ENCODE data around the gene CLRN1.
"Not testable (repeated sequence)": the region's sequence is repeated elsewhere in the genome, so short reads cannot be mapped to it uniquely, and the experiment has no call there.

Gene CLRN1, protein sequence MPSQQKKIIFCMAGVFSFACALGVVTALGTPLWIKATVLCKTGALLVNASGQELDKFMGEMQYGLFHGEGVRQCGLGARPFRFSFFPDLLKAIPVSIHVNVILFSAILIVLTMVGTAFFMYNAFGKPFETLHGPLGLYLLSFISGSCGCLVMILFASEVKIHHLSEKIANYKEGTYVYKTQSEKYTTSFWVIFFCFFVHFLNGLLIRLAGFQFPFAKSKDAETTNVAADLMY

GRCh38 chr3:150972366-150973071 is at the start of gene CLRN1:
Gene CLRN1 (minus strand): TSS chr3:150972727. CDS start chr3:150972708, 19 bp downstream.
- no peak for DNase-seq (ENCODE audit: low spot score)

DNA sequence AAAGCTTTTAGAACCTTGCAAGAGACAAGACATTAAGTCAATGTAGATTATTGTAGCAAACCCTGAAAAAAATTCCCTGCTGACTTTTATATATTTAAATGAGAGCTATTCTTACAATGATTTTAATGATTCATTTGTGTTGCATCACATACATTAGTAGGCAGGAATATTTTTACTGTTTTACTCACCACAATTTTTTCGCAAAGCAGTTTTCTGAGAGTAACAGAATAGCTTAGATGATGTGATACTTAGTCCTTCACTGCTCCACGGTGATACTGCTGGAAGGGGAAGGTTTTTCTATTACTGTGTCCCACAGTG is 43.9 kb upstream of the CLRN1 start:
- DNase-seq (ENCODE audit: low spot score): no peak

DNA sequence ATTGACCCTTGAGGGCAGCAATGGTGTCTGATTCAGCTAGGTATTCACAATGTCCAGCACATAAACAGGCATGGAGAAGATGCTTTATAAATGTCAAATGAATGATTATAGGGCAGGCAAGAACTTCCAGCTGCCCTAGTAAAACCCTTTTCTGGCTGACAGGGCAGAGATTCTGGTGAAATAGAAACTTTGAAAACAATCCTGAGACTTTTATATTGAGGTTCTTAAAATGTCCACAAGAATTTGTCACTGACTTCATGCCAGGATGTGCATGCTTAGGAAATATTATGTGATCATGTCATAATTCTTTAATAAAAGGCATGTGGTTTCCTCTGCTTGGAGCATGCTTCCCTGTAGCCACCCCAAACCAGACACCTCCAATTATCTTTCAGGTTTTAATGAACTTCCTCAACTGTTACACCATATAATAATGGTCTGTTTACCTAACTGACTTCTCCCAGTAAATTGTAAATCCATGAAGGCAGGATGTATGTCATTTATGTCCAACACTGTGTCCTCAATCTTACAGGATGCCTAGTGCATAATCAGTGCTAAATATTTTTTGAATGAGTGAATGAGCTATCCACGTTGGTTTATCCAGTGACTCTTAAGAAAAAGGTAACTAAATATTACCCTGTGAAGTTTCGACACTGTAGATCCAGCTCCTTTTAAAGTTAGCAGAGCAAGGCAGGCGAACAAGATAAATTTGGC is 43.4 kb upstream of the CLRN1 start:
- no peak for DNase-seq (ENCODE audit: low spot score)

- DNase-seq (ENCODE audit: low spot score): no peak
Measured at GRCh38 chr3:151015181-151015580, 42.7 kb upstream of the CLRN1 start.

- DNase-seq (ENCODE audit: low spot score): no peak
Measured at GRCh38 chr3:151014501-151015018, 42.0 kb upstream of the CLRN1 start.

- DNase-seq (ENCODE audit: low spot score): no peak
Measured at GRCh38 chr3:151012753-151013152, 40.2 kb upstream of the CLRN1 start.

GRCh38 chr3:151011427-151011826 is 38.9 kb upstream of the CLRN1 start:
- peak; percentile 76 for DNase-seq (ENCODE audit: low spot score)

GRCh38 chr3:151009981-151010380 is 37.5 kb upstream of the CLRN1 start:
- no peak for DNase-seq (ENCODE audit: low spot score)

GRCh38 chr3:151009430-151009829 is 36.9 kb upstream of the CLRN1 start:
- no peak for DNase-seq (ENCODE audit: low spot score)

DNA sequence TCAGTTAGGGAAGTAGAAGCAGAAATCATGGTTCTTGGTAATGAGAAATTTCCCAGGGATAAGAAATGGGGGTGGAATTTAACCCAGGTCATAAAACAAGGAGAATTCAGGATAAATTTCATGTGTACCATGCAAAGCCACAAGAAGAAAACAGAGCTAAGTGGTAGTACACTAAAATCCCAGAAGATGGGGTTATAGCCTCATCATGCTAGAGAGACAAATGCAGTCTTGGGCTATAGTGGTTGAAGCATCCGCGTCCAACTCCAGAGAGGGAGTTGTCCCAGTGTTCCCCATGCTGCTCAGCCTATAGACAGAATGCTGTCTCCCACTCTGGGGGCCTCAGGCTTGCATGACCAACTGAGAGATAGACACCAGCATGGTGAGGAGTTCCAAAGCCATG is 36.2 kb upstream of the CLRN1 start:
- DNase-seq (ENCODE audit: low spot score): peak; percentile 50

DNA sequence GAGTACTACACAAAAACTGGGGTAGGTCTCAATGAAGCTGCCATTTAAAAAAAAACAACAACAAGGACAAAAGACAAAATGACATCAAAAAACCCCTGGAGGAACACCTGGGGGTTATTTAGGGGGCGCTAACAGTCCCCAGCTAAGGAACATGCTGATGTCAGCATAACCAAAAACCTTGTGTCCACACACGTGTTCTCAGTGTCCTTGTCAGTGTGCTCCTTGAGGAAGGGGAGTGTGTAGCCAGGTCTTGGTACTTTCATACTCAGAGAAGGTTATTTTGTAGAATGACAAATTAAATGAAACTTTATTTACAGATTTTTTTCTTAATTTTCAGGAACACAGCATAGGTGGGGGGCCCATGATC is 31.2 kb upstream of the CLRN1 start:
- no peak for DNase-seq (ENCODE audit: low spot score)

DNA sequence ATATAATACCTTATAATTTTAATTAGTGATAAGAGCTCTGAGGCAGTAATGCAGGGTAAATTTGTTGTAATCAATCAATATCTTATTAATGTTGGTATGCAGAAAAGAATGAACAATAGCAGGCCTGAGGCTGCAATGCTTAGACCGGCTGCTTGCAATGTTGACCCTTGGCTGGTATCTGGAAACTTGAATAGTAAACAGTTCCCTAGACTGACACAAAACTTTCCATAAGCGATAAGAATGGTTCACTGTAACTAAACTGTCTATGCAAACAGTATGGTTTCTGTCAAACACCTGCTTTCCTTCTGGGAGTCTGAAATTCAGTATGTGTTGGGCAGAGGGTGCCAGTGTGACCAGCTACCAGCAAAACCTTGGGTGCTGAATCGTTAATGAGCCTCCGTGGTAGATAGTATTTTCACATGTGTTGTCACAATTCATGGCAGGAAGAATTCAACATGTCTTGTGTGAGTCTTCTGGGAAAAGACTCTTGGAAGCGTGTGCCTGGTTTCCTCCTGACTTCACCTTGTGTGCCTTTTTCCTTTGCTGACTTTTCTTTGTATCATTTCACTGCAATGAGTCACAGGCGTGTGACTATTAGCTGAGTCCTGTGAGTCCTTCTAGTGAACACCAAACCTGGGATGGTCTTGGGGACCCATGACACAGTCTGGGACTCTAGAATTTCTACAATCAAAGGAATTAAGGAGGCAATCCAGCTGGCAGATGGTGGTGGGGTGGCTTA is 30.7 kb upstream of the CLRN1 start:
- DNase-seq (ENCODE audit: low spot score): no peak

DNA sequence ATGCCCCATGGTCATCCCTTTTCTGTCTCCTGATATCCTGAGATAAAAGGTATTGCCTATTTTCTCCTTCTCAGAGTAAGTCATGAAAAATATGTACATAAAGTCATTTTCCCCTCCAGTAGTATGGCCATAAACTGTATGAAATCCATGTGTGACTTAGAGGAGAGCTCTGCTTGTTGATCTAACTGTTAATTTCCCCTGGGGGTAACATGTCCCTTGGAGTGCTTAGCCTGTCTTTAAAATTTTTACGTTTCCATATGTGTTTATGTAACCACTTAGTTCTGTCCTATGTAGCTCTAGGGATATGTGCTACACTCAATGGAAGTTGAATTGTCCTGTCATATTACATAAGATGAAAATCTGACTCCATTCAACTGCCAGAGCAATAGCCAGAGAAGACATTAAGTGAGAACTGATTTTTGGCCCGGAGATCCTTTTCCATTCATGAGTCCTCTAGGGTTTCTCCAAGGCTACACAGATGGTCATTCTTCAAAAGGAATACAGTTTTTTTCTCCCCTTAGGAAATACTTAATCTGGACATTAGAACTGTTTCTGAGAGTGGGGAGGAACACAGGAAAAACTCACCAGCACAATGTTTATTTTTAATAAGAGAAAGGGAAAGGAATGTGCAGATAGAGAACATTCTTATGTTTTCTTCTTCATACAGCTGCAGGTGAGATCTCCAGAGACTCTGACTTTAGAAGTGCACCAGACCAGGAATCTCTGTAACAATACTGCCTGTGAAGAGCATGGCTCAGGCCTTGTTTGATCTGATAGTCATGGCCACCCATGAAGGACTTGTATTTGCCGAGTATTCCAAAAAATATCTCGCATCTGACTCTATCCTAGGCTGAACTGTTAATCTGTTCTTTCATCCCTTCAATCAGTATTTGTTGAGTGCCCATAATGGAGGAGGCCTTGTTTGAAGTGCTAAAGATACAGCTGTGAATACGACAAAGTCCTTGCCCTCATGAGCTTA is 29.8 kb upstream of the CLRN1 start:
- no peak for DNase-seq (ENCODE audit: low spot score)

- DNase-seq (ENCODE audit: low spot score): no peak
Measured at GRCh38 chr3:150998996-150999395, 26.5 kb upstream of the CLRN1 start.

GRCh38 chr3:150996731-150997130 is 24.2 kb upstream of the CLRN1 start:
- no peak for DNase-seq (ENCODE audit: low spot score)

GRCh38 chr3:150995510-150995909 is 23.0 kb upstream of the CLRN1 start:
- DNase-seq (ENCODE audit: low spot score): no peak

- no peak for DNase-seq (ENCODE audit: low spot score)
Measured at GRCh38 chr3:150989208-150989607, 16.7 kb upstream of the CLRN1 start.

DNA sequence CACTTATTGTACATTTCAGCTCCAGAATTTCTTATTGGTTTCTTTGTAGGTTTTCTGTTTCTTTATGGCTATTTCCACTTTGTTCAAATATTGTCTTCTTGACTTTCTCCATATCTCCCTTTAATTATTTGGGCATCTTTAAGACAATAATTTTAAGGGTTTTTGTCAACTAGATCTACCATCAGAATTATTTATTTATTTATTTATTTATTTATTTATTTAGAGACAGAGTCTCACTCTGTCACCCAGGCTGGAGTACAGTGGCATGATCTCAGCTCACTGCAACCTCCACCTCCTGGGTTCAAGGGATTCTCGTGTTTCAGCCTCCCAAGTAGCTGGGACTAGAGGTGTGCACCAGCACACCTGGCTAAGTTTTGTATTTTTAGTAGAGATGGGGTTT is 15.9 kb upstream of the CLRN1 start:
- not testable (repeated sequence) for DNase-seq (ENCODE audit: low spot score)

DNA sequence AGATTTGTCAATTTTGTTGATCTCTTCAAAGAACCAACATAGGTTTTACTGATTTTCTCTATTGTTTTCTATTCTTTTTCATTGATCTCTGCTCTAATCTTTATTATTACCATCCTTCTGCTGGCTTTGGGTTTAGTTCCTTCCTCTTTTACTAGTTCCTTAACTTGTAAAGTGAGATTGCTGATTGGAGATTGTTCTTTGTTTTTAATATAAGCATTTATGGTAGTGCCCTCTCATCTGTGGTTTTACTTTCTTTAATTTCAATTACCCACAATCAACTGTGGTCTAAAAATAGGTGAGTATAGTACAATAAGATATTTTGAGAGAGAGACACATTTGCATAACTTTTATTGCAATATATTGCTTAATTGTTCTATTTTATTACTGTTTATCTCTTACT is 13.2 kb upstream of the CLRN1 start:
- DNase-seq (ENCODE audit: low spot score): no peak

DNA sequence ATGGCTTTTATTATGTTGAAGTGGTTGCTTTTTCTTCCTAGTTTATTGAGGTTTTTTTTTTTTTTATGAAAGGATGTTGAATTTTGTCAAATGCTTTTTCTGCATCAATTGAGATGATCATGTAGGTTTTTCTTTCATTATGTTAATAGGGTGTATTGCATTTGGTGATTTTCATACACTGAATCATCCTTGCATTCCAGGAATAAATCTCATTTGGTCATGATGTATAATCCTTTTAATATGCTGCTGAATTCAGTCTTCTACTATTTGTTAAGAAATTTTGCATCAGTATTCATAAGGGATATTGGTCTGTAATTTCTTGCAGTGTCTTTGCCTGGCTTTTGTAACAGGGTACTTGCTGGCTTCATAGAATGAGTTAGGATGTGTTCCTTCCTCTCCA is 11.5 kb upstream of the CLRN1 start:
- DNase-seq (ENCODE audit: low spot score): no peak

- DNase-seq (ENCODE audit: low spot score): no peak
Measured at GRCh38 chr3:150978566-150979148, 6.1 kb upstream of the CLRN1 start.

All from kidney capillary endothelial cell (primary cell).